Ovary (tissue), 9 donors: ENCODE data around the gene KCNJ3. TPM values are rescaled to one million over a fixed set of nuclear protein-coding genes. Genes with fewer than 3 reads are reported as not detected.

ENCODE experiments used
- DNase-seq, 5 donors: peaks; one replicate each; pipeline ENCODE4 v3.0.0-alpha.2; 2019 to 2020
- H3K27ac ChIP-seq, 2 donors: fragments of 200-600 bp; one replicate each; pipeline versions ENCODE4 v1.5.1 to v1.8.0; 2019 to 2022
- H3K27me3 ChIP-seq: fragments of 200-600 bp; one replicate; pipeline ENCODE4 v1.8.0; 2022
- H3K36me3 ChIP-seq: fragments of 200-600 bp; sonication (generic); one replicate; pipeline ENCODE4 v1.5.1; 2019
- H3K4me1 ChIP-seq: one replicate; pipeline ENCODE4 v1.8.1; 2013; ENCODE audit warnings: mild to moderate bottlenecking, moderate library complexity; ENCODE audit not compliant: insufficient read depth
- H3K4me3 ChIP-seq: fragments of 200-600 bp; sonication (generic); one replicate; pipeline ENCODE4 v1.5.1; 2017
- H3K9me3 ChIP-seq, 2 donors: fragments of 200-600 bp in 1 of 2; sonication (generic) in 1 of 2; one replicate each; pipeline versions ENCODE4 v1.5.1 to v1.8.1; 2013 to 2019; ENCODE audit warnings: mild to moderate bottlenecking in 1 of 2, moderate library complexity in 1 of 2
- CTCF ChIP-seq, 3 donors: fragments of 450-650 bp in 2 of 3; fragments of 200-600 bp in 1 of 3; IDR thresholded peaks; one replicate each; pipeline versions ENCODE4 v1.5.1 to v1.8.0; 2016 to 2022; ENCODE audit warnings: antibody characterized with exemption in 3 of 3, mild to moderate bottlenecking in 1 of 3
- EP300 ChIP-seq: sonication (generic); formaldehyde crosslinking; IDR thresholded peaks from one replicate; pipeline ENCODE4 v1.6.1; 2017; ENCODE audit warnings: antibody characterized with exemption
- POLR2A ChIP-seq: fragments of 450-650 bp; IDR thresholded peaks from one replicate; pipeline ENCODE4 v1.6.1; 2017; ENCODE audit warnings: antibody characterized with exemption, mild to moderate bottlenecking, moderate library complexity
- WGBS, 3 donors: extraction: QIAGEN DNeasy Blood & Tissue Kit in 1 of 3; methylation state at CpG; one replicate each; pipeline versions ENCODE4 v1.1.5 to v1.1.7; 2013 to 2017; 5-methylcytosine and 5-hydroxymethylcytosine counted together
- intact Hi-C, 4 donors: fragments of 100-400 bp; cut with DNase I; formaldehyde crosslinking; loops; one replicate each; pipeline versions ENCODE4 v1.11.0 to v1.15.1; 2022 to 2023
- polyA plus RNA-seq, 2 donors: library from polyadenylated mRNA; stranded (reverse); fragments of 200-250 nt in 1 of 2; fragments of 350-450 nt in 1 of 2; fragmentation: Illumina TruSeq in 1 of 2; extraction: RNeasy Lipid Tissue Mini Kit (QIAGEN cat#74804) in 1 of 2; gene quantifications; one replicate each; pipeline ENCODE4 v1.2.3, GENCODE V29; 2013 to 2014
- total RNA-seq, 7 donors: library from RNA; depleted of rRNA in 2 of 7; stranded (reverse); fragments of >200 nt in 2 of 7; fragmentation: NEBNext Ultra II Directional in 3 of 7; extraction: Animal tissue kit (Norgen Biotek cat#: 25700) in 3 of 7; gene quantifications; one replicate each; pipeline versions ENCODE4 v1.1.0 to v1.2.4, GENCODE V29; 2016 to 2023
- donor health status: DM: no; HTN: no; CAD: no; lungs with moderate emphysema.
- donor health status: DM: no; HTN: no; CAD: no.
- donor health status: Bipolar disorder and iron deficiency.
- donor health status: DM: yes; HTN: yes; CAD: no.
- donor health status: DM: no; HTN: no; CAD: no.
- donor health status: DM: yes; HTN: yes; CAD: no.

Gene KCNJ3
- total and polyA plus RNA-seq, 9 donors: under 0.01 to 1.4 (median 0.32) TPM; not detected in 3

GRCh38 chr2:154836632-154837031 lies 138.1 kb downstream of the KCNJ3 start:
- Histone ChIP-seq H3K4me1 (no peaks in the 10 kb centered on the region), H3K27me3 (peaks cover 2% of the 10 kb centered on the region), H3K4me3 (no peak overlapping the region), H3K36me3 (no peaks in the 10 kb centered on the region), H3K27ac (no peak overlapping the region), H3K9me3 (no peaks in the 10 kb centered on the region)
- DNase-seq: no peak
- 40 to 63% (median 53%) methylated on average over 2 of the region's 2 CpGs for WGBS, 3 donors
- TF ChIP-seq CTCF (IDR thresholded peaks at IDR 0.05): no peak
- no peak for TF ChIP-seq POLR2A
- TF ChIP-seq EP300: no peak
- intact Hi-C loops: no loop called here

GRCh38 chr2:154837035-154837434 lies 138.5 kb downstream of the KCNJ3 start:
- no peaks in the 10 kb centered on the region for H3K9me3 ChIP-seq
- WGBS, 3 donors: 83 to 90% (median 87%) methylated on average over 2 of the region's 2 CpGs
- no peak overlapping the region for H3K4me3 ChIP-seq
- TF ChIP-seq CTCF (IDR thresholded peaks at IDR 0.05) (no peak), POLR2A (no peak), EP300 (no peak)
- H3K36me3 ChIP-seq: no peaks in the 10 kb centered on the region
- DNase-seq: no peak
- peaks cover 2% of the 10 kb centered on the region for H3K27me3 ChIP-seq
- intact Hi-C loops: no loop called here
- no peaks in the 10 kb centered on the region for H3K4me1 ChIP-seq
- no peak overlapping the region for H3K27ac ChIP-seq

- WGBS, 3 donors: 79 to 88% (median 80%) methylated on average over 7 of the region's 7 CpGs
- no peaks in the 10 kb centered on the region for H3K27me3 ChIP-seq
- no peaks in the 10 kb centered on the region for H3K9me3 ChIP-seq
- intact Hi-C loops: no loop called here
- no peak overlapping the region for H3K27ac ChIP-seq
- H3K4me1 ChIP-seq: no peaks in the 10 kb centered on the region
- no peak overlapping the region for H3K4me3 ChIP-seq
- DNase-seq: no peak
- no peaks in the 10 kb centered on the region for H3K36me3 ChIP-seq
- TF ChIP-seq CTCF (IDR thresholded peaks at IDR 0.05) (no peak), EP300 (no peak), POLR2A (no peak)
These were observed 146.0 kb downstream of the KCNJ3 start for GRCh38 chr2:154844513-154844912.

GRCh38 chr2:154846842-154847241 lies 148.3 kb downstream of the KCNJ3 start:
- H3K27ac ChIP-seq: no peak overlapping the region
- no peak for DNase-seq
- 0 to 10% (median 6%) methylated on average over 1 of the region's 1 CpG for WGBS, 3 donors
- TF ChIP-seq CTCF (IDR thresholded peaks at IDR 0.05): no peak
- no peak for TF ChIP-seq POLR2A
- no peak for TF ChIP-seq EP300
- intact Hi-C loops: no loop called here
- no peak overlapping the region for H3K4me3 ChIP-seq
- no peaks in the 10 kb centered on the region for H3K27me3 ChIP-seq
- H3K9me3 ChIP-seq: no peaks in the 10 kb centered on the region
- H3K4me1 ChIP-seq: no peaks in the 10 kb centered on the region
- H3K36me3 ChIP-seq: no peaks in the 10 kb centered on the region
